Cardiac muscle cell (in vitro differentiated cells and primary cell): ENCODE results near the gene MBNL2. TPM values are rescaled to one million over a fixed set of nuclear protein-coding genes. Genes with fewer than 3 reads are reported as not detected.

ENCODE experiments used
- DNase-seq, 2 donors: peaks; one replicate each; pipeline versions ENCODE4 v3.0.0 to v3.0.0-alpha.2; 2010 to 2017; ENCODE audit warnings: low read depth in 1 of 2, low spot score in 1 of 2
- H3K27ac ChIP-seq: fragments of 200-600 bp; sonication (generic); 2 replicates; pipeline ENCODE4 v1.5.1; 2016
- H3K27me3 ChIP-seq: fragments of 200-600 bp; sonication (generic); 2 replicates; pipeline ENCODE4 v1.6.0; 2016; ENCODE audit warnings: control low read depth
- H3K36me3 ChIP-seq: fragments of 200-600 bp; sonication (generic); 2 replicates; pipeline ENCODE4 v1.5.1; 2016; ENCODE audit warnings: control low read depth
- H3K4me1 ChIP-seq: fragments of 200-600 bp; sonication (generic); 2 replicates; pipeline ENCODE4 v1.8.1; 2017; ENCODE audit warnings: low read depth, mild to moderate bottlenecking, mixed run types
- H3K4me3 ChIP-seq: fragments of 200-600 bp; sonication (generic); 2 replicates; pipeline ENCODE4 v1.5.1; 2016; ENCODE audit warnings: mild to moderate bottlenecking
- H3K9me3 ChIP-seq: fragments of 200-600 bp; sonication (generic); 2 replicates; pipeline ENCODE4 v1.5.1; 2017; ENCODE audit warnings: low read depth, mild to moderate bottlenecking, control low read depth
- polyA plus RNA-seq: library from polyadenylated mRNA; unstranded; fragments of >200 nt; fragmentation: Nextera tagmentation; extraction: Ambion mirVana; gene quantifications from 2 replicates; pipeline ENCODE4 v1.2.1, GENCODE V29; 2016
- total RNA-seq: library from RNA; depleted of rRNA; stranded (reverse); fragments of >200 nt; gene quantifications from 2 replicates; pipeline ENCODE4 v1.2.3, GENCODE V29; 2016
- TF ChIP-seq, protein P1 (sequence below): IDR thresholded peaks from 2 replicates; pipeline ENCODE4 v1.5.1; 2012; ENCODE audit warnings: low read depth, mild to moderate bottlenecking, low read length

MBNL2 gene
- total and polyA plus RNA-seq, 2 experiments from 2014 or later, result 15.2 to 27.8 TPM

DNA sequence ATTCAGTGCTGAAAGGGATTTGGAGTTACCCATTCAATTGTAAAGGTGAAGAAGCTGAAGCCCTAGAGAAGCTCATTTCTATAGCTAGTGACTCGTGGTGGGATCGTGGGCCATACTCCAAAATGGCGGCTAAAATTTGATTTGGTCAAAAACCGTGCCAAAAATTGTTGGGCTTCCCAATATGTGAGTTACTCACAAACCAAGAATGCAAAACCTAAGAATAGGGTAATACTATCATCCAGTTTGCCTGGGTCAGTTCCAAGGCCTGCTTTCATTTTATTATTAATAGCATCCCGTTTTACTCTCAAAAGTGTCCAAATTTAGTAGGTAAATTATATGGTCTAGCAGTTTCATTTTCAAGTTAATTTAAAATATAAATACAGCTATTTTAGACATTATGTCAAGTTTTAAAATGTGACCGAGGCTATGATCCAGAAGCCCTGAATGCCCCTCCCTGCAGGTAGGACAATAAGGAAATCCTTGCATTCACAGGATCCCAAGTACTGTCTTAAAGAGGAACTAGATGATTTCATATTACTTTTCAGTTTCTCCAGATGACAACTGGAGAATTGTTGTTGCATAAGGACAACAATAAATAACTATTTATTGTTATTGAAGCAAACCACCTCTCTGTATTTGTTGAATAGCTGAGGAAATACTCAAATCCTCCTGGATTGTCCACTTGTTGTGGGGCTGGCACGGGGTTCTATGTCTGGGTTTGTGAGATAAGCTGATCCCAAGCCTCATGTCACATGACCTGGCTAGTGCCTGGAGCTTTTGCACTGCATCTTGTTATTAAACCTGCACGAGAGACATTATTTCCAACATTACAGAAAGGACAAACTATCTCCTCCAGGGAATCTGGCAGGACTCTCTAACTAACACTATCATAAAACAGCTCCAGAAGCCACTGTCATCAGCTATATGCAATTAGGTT, 200.3 kb downstream of the MBNL2 start:
- Histone ChIP-seq H3K27me3 (no peaks in the 10 kb centered on the region), H3K27ac (no peak overlapping the region), H3K36me3 (no peaks in the 10 kb centered on the region), H3K4me3 (no peak overlapping the region), H3K4me1 (no peaks in the 10 kb centered on the region), H3K9me3 (no peaks in the 10 kb centered on the region)
- no peak for DNase-seq
- TF ChIP-seq, protein P1, sequence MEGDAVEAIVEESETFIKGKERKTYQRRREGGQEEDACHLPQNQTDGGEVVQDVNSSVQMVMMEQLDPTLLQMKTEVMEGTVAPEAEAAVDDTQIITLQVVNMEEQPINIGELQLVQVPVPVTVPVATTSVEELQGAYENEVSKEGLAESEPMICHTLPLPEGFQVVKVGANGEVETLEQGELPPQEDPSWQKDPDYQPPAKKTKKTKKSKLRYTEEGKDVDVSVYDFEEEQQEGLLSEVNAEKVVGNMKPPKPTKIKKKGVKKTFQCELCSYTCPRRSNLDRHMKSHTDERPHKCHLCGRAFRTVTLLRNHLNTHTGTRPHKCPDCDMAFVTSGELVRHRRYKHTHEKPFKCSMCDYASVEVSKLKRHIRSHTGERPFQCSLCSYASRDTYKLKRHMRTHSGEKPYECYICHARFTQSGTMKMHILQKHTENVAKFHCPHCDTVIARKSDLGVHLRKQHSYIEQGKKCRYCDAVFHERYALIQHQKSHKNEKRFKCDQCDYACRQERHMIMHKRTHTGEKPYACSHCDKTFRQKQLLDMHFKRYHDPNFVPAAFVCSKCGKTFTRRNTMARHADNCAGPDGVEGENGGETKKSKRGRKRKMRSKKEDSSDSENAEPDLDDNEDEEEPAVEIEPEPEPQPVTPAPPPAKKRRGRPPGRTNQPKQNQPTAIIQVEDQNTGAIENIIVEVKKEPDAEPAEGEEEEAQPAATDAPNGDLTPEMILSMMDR, result no peak

DNA sequence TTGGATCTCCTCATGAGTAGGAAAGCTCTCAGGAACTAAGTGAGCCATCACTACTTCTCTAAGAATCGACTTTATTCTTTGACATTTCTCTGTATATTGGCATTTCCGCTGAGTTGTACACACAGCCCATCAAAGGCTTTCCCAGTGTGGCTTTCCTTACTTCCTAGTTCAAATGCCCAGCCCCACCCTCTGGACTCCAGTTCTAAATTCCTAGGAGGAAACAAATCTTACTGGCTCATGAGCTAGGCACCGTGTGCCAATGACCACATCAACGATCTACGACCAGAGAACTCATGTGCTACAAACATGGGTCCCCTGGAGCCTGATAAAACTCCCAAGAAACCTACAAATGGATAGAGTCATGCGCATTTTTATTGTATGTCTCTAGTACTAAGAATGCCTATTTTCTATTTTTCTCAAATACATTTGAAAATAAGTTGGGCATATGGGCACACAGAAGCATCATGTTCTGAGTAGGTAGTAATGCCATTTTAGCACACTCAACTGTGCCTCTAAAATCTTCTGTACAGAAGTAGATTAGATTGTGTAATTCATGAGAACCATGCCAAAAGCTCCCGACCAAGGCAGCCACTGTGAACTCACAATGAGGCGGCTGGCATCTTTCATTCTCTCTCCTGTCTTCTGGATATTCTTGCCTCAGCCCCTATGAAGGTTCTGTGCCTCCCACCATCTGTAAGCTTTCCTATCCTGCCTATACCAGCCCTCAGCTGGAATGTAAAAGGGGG, 201.3 kb downstream of the MBNL2 start:
- Histone ChIP-seq H3K27me3 (no peaks in the 10 kb centered on the region), H3K9me3 (no peaks in the 10 kb centered on the region), H3K36me3 (no peaks in the 10 kb centered on the region), H3K27ac (no peak overlapping the region), H3K4me1 (no peaks in the 10 kb centered on the region), H3K4me3 (no peak overlapping the region)
- DNase-seq, result peak in 1 of 2 donors; percentile 52
- TF ChIP-seq, protein P1, result no peak

DNA sequence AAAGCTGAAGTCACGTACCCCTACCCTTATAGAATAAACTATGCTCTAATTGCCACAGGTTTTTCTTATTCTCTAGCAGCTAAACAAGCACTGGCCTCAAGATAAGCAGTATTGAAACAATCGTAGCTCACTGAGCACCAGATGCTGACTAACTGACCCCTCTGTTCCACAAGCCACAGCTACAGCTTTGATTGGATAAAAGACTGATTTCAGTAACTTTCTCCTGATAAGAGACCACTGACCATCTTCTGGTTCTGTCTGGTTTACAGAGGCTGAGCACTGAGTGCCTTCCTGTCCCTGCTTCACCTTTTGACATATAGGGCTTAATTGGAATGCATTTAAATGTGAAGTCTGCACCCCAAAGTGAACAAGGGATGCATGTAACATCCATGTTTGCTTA, 203.5 kb downstream of the MBNL2 start:
- H3K27me3 ChIP-seq, result no peaks in the 10 kb centered on the region

GRCh38 chr13:97426695-97427094, 204.6 kb downstream of the MBNL2 start:
- no peak overlapping the region for H3K27ac ChIP-seq
- H3K27me3 ChIP-seq, result no peaks in the 10 kb centered on the region
- peaks cover 4% of the 10 kb centered on the region for H3K4me1 ChIP-seq
- no peaks in the 10 kb centered on the region for H3K36me3 ChIP-seq
- H3K9me3 ChIP-seq, result no peaks in the 10 kb centered on the region
- no peak for DNase-seq
- no peak overlapping the region for H3K4me3 ChIP-seq
- TF ChIP-seq, protein P1, result no peak

More for the DNA sequence above, 203.5 kb downstream of the MBNL2 start:
- Histone ChIP-seq H3K9me3 (no peaks in the 10 kb centered on the region), H3K4me3 (no peak overlapping the region), H3K4me1 (no peaks in the 10 kb centered on the region), H3K36me3 (no peaks in the 10 kb centered on the region), H3K27ac (no peak overlapping the region)
- TF ChIP-seq, protein P1, result no peak
- DNase-seq, result peak in 1 of 2 donors; percentile 39

DNA sequence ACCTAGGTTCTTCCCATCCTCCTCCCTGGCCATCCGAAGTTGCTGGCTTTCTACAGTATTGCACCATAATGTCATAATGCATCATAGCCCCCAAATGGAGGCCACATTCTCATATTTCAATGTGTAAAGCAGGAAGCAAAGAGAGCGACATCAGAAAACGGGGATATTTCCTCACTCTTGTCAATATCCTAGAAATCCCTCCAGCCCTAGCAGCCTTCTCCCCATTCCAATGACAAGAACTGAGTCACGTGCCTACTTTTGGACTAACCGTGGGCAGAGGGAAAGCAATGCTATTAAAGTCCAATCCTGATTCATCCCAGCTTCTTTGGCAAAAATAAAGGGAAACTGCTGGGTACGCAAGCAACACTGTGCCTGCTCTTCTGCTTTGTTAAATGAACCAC, 207.5 kb downstream of the MBNL2 start:
- H3K27ac ChIP-seq, result no peak overlapping the region

More for the DNA sequence above, 207.5 kb downstream of the MBNL2 start:
- peaks cover 9% of the 10 kb centered on the region for H3K4me1 ChIP-seq
- no peak overlapping the region for H3K4me3 ChIP-seq
- no peaks in the 10 kb centered on the region for H3K27me3 ChIP-seq
- peak in 1 of 2 donors; percentile 36 for DNase-seq
- no peaks in the 10 kb centered on the region for H3K9me3 ChIP-seq
- TF ChIP-seq, protein P1, result no peak
- H3K36me3 ChIP-seq, result no peaks in the 10 kb centered on the region
